Central memory CD4-positive, alpha-beta T cell (primary cell): Measurements from ENCODE around the gene PSENEN.

Source experiments
- DNase-seq: peaks from one replicate; pipeline ENCODE4 v3.0.0; 2022
- total RNA-seq, 3 experiments: gene quantifications; one replicate each; lab custom pipeline; 2026; lab: John Stamatoyannopoulos, UW

The PSENEN gene
- total RNA-seq, result 2.5 to 5.4 (median 4.8) reads per million in 3 experiments

GRCh38 chr19:35745328-35746086 lies at the start of gene PSENEN, which contains the start of gene U2AF1L4:
PSENEN (plus strand) TSS chr19:35745651; CDS start chr19:35745931, 280 bp downstream.
U2AF1L4 (minus strand) TSS chr19:35745418; CDS start chr19:35745391, 27 bp downstream.
- peak; percentile 99 for DNase-seq

- no peak for DNase-seq
These were observed 49.5 kb upstream of the PSENEN start for GRCh38 chr19:35695895-35696422.

GRCh38 chr19:35696835-35697234 lies 48.6 kb upstream of the PSENEN start:
- no peak for DNase-seq

- DNase-seq, result peak; percentile 89
These were observed 43.0 kb upstream of the PSENEN start for GRCh38 chr19:35702223-35703012.

- DNase-seq, result no peak
These were observed 42.1 kb upstream of the PSENEN start for GRCh38 chr19:35703343-35703742.

- no peak for DNase-seq
These were observed 41.2 kb upstream of the PSENEN start, which contains the start of gene ZBTB32 for GRCh38 chr19:35704218-35704617. ZBTB32 (plus strand) TSS chr19:35704558; CDS start chr19:35714627, 10,069 bp downstream.

- no peak for DNase-seq
These were observed 37.1 kb upstream of the PSENEN start for GRCh38 chr19:35708391-35708790.

- no peak for DNase-seq
These were observed 34.4 kb upstream of the PSENEN start for GRCh38 chr19:35710784-35711723.

GRCh38 chr19:35712567-35713505 lies 32.6 kb upstream of the PSENEN start:
- DNase-seq, result peak; percentile 55

GRCh38 chr19:35713506-35713850 lies 32.0 kb upstream of the PSENEN start:
- no peak for DNase-seq

- no peak for DNase-seq
These were observed 31.5 kb upstream of the PSENEN start for GRCh38 chr19:35713904-35714495.

GRCh38 chr19:35714601-35715354 lies 30.7 kb upstream of the PSENEN start:
- no peak for DNase-seq

GRCh38 chr19:35715355-35715809 lies 30.1 kb upstream of the PSENEN start:
- no peak for DNase-seq

- DNase-seq, result no peak
These were observed 29.3 kb upstream of the PSENEN start for GRCh38 chr19:35715981-35716800.

GRCh38 chr19:35716801-35717664 lies 28.4 kb upstream of the PSENEN start:
- peak; percentile 98 for DNase-seq

- DNase-seq, result no peak
These were observed 27.6 kb upstream of the PSENEN start, which contains the start of gene KMT2B for GRCh38 chr19:35717665-35718344. KMT2B (plus strand) TSS chr19:35718003; CDS start chr19:35718019, 16 bp downstream.
